Endothelial cell of umbilical vein (primary cell): ENCODE data around the gene TMEM144. TPM values are rescaled to one million over a fixed set of nuclear protein-coding genes. Genes with fewer than 3 reads are reported as not detected.

Experiments
- BruUV-seq: library from RNA; stranded (reverse); fragments of 400-500 nt; replicated peaks from 2 replicates; lab custom pipeline; 2021; lab: Mats Ljungman, UMichigan
- CTCF ChIA-PET: fragments of 300-600, 350-600 bp; sonication (Branson Sonifier 250); formaldehyde crosslinking; loops from one replicate; lab custom pipeline; 2021; ENCODE audit warnings: antibody characterized with exemption, inconsistent platforms; lab: Charles Lee
- POLR2A ChIA-PET: fragments of 300-600, 350-600 bp; sonication (Branson Sonifier 250); formaldehyde crosslinking; loops from one replicate; lab custom pipeline; 2021; ENCODE audit warnings: antibody characterized with exemption, inconsistent platforms; lab: Charles Lee
- DNase-seq: peaks from one replicate; pipeline ENCODE4 v3.0.0-alpha.2; 2011; ENCODE audit warnings: low read depth, low spot score
- FAIRE-seq: peaks from 2 replicates; lab custom pipeline; 2011; peaks lifted over from hg19 to GRCh38; lab: Jason Lieb, UNC
- H2AFZ ChIP-seq: 2 replicates; pipeline ENCODE4 v1.6.0; 2012; ENCODE audit warnings: low read depth, low read length, control low read depth, inconsistent platforms
- H3K27ac ChIP-seq: 2 replicates; pipeline ENCODE4 v1.5.1; 2011; ENCODE audit warnings: low read depth, mild to moderate bottlenecking, control low read depth, low read length, moderate library complexity; ENCODE audit not compliant: insufficient read depth
- H3K27me3 ChIP-seq, 2 experiments: 2 replicates each; pipeline versions ENCODE4 v1.6.0 to v1.6.1; 2011; ENCODE audit warnings: low read length in 2 of 2, mixed read lengths in 1 of 2; ENCODE audit not compliant: control insufficient read depth in 2 of 2, insufficient read depth in 2 of 2
- H3K36me3 ChIP-seq, 2 experiments: 2 replicates in 1 of 2; 3 replicates in 1 of 2; pipeline ENCODE4 v1.5.1; 2011; ENCODE audit warnings: low read length in 2 of 2, mild to moderate bottlenecking in 1 of 2, moderate library complexity in 1 of 2; ENCODE audit not compliant: control insufficient read depth in 2 of 2, insufficient read depth in 2 of 2; ENCODE audit errors: extremely low read depth in 1 of 2
- H3K4me1 ChIP-seq: 3 replicates; pipeline ENCODE4 v1.5.1; 2011; ENCODE audit warnings: mild to moderate bottlenecking, low read length; ENCODE audit not compliant: control insufficient read depth, insufficient read depth; ENCODE audit errors: extremely low read depth
- H3K4me2 ChIP-seq: 2 replicates; pipeline ENCODE4 v1.6.1; 2011; ENCODE audit warnings: low read length, control low read depth, mixed read lengths; ENCODE audit not compliant: insufficient read depth
- H3K4me3 ChIP-seq, 3 experiments: fragments of 200-600 bp in 1 of 3; sonication (generic), shearing (Covaris generic) in 1 of 3; replicated peaks in 1 of 3; 2 replicates each; pipeline ENCODE4 v1.5.1; 2011 to 2016; ENCODE audit warnings: control low read depth in 3 of 3, low read length in 3 of 3, mild to moderate bottlenecking in 2 of 3, inconsistent platforms in 1 of 3, low read depth in 1 of 3, moderate library complexity in 1 of 3; ENCODE audit not compliant: insufficient read depth in 1 of 3
- H3K79me2 ChIP-seq: 2 replicates; pipeline ENCODE4 v1.6.0; 2012; ENCODE audit warnings: low read length, inconsistent platforms; ENCODE audit not compliant: control insufficient read depth, insufficient read depth
- H3K9ac ChIP-seq: replicated peaks from 2 replicates; pipeline ENCODE3; 2011; ENCODE audit warnings: low read length, control low read depth; ENCODE audit not compliant: insufficient read depth; ENCODE audit errors: extremely low read depth
- H3K9me1 ChIP-seq: replicated peaks from 3 replicates; pipeline ENCODE4 v1.6.0; 2011; ENCODE audit warnings: mild to moderate bottlenecking, low read length; ENCODE audit not compliant: control insufficient read depth, insufficient read depth; ENCODE audit errors: extremely low read depth
- H3K9me3 ChIP-seq: replicated peaks from 2 replicates; pipeline ENCODE4 v1.5.1; 2012; ENCODE audit warnings: low read length, inconsistent platforms; ENCODE audit not compliant: control insufficient read depth, insufficient read depth
- H4K20me1 ChIP-seq: replicated peaks from 2 replicates; pipeline ENCODE3; 2011; ENCODE audit warnings: mild to moderate bottlenecking, low read length; ENCODE audit not compliant: control insufficient read depth, insufficient read depth; ENCODE audit errors: extremely low read depth
- EZH2 ChIP-seq: IDR thresholded peaks from 2 replicates; pipeline ENCODE4 v1.6.1; 2012; ENCODE audit warnings: borderline replicate concordance, low read depth, mild to moderate bottlenecking, moderate library complexity, low read length, inconsistent platforms; ENCODE audit not compliant: severe bottlenecking
- FOS ChIP-seq: IDR thresholded peaks from 2 replicates; pipeline ENCODE4 v1.6.1; 2011; ENCODE audit warnings: mild to moderate bottlenecking, low read length, moderate library complexity, borderline replicate concordance; ENCODE audit not compliant: insufficient read depth
- GATA2 ChIP-seq: IDR thresholded peaks from 2 replicates; pipeline ENCODE4 v1.7.0; 2011; ENCODE audit warnings: low read depth, mild to moderate bottlenecking, moderate library complexity, mixed read lengths, low read length; ENCODE audit not compliant: insufficient read length, insufficient read depth
- JUN ChIP-seq: IDR thresholded peaks from 2 replicates; pipeline ENCODE4 v1.6.1; 2011; ENCODE audit warnings: borderline replicate concordance, low read depth; ENCODE audit not compliant: insufficient read length, insufficient read depth
- MYC ChIP-seq: IDR thresholded peaks from one replicate; pipeline ENCODE4 v1.6.1; 2011; ENCODE audit warnings: mild to moderate bottlenecking, low read depth, low read length
- POLR2A ChIP-seq: IDR thresholded peaks from 2 replicates; pipeline ENCODE4 v1.6.1; 2012; ENCODE audit warnings: low read depth, mild to moderate bottlenecking, control low read depth, low read length
- POLR2AphosphoS5 ChIP-seq: IDR thresholded peaks from 2 replicates; pipeline ENCODE4 v1.6.1; 2012; ENCODE audit warnings: low read depth, mild to moderate bottlenecking, control low read depth, low read length, moderate library complexity; ENCODE audit not compliant: insufficient read depth
- dilution Hi-C: fragments of 300-500 bp; cut with MboI; formaldehyde crosslinking; loops from one replicate; pipeline ENCODE4 v1.15.0; 2019; ENCODE audit warnings: low sequenced_read_pairs; ENCODE audit not compliant: extremely low pct_ligation_motif_present
- intact Hi-C: fragments of 100-400 bp; cut with micrococcal nuclease; formaldehyde crosslinking; loops from one replicate; pipeline ENCODE4 v1.10.0; 2022
- polyA plus RNA-seq, 4 experiments: library from polyadenylated mRNA; depleted of rRNA in 3 of 4; stranded (reverse) in 3 of 4; unstranded in 1 of 4; fragments of >200 nt; gene quantifications; 2 replicates each; pipeline versions ENCODE4 v1.2.1 to v1.2.3, GENCODE V29; 2011 to 2012; ENCODE audit warnings: missing spikeins in 1 of 4
- total RNA-seq: library from RNA; stranded (reverse); gene quantifications from 2 replicates; pipeline ENCODE4 v1.2.3, GENCODE V29; 2021
- TF ChIP-seq, protein P1 (sequence below): IDR thresholded peaks from 2 replicates; pipeline ENCODE4 v1.6.1; 2011; ENCODE audit not compliant: insufficient read depth, insufficient read length
- TF ChIP-seq, protein P2 (sequence below), 2 donors: IDR thresholded peaks; 1 replicate in 1 of 2; 2 replicates in 1 of 2; pipeline ENCODE4 v1.5.1; 2011; ENCODE audit warnings: low read length in 2 of 2, mild to moderate bottlenecking in 2 of 2, moderate library complexity in 2 of 2, control low read depth in 1 of 2, inconsistent platforms in 1 of 2, low read depth in 1 of 2; ENCODE audit not compliant: insufficient read depth in 1 of 2; ENCODE audit errors: extremely low read depth in 1 of 2

Gene TMEM144
- total and polyA plus RNA-seq, 2 donors (not counting 3 experiments of a cell fraction or from before 2014, with no cell fraction given), result 10.5 to 23.0 TPM

DNA sequence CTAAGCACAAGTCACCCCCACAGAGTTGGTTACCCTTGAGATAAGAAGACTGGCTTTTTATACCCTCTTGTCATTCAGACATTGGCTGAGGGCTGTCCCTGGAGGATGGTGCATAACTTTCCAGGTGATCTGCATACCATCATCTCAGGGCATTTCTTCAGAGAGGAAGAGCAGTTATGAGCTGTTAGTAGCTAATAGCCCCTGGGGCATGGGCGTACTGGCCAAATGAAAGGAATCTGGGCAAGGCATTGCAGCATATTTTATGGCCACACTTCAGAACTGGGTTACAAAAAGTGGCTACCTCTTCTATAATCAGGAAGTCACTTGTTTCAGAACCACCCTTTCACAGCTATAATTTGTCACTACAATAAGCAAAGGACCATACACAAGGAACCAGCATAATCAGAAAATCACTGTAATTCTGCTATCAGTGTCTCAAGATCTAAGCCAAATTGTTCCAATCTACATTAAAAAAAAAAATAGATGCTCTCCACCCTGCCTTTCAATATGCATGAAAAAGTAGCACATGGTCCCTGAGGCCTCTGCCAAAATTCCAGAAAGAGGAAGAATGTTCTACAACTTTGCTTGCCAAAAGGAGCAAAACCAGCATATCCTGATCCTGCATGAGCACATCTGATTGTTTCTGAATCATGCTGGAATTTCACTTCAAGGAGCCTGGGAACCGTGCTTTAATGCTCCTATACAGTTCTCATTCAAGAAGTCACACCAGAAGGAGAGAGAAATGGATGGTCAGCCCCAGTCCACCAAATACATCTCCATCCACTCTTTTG lies 92.0 kb downstream of the TMEM144 start:
- H3K27ac ChIP-seq, result no peak overlapping the region
- CTCF ChIA-PET, result no interaction called here
- H2AFZ ChIP-seq, result no peak overlapping the region

More for the DNA sequence above, 92.0 kb downstream of the TMEM144 start:
- TF ChIP-seq, protein P1, sequence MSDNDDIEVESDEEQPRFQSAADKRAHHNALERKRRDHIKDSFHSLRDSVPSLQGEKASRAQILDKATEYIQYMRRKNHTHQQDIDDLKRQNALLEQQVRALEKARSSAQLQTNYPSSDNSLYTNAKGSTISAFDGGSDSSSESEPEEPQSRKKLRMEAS, result no peak
- TF ChIP-seq JUN (no peak), MYC (no peak), FOS (no peak), EZH2 (no peak), POLR2AphosphoS5 (no peak), POLR2A (no peak), GATA2 (no peak)
- TF ChIP-seq, protein P2, sequence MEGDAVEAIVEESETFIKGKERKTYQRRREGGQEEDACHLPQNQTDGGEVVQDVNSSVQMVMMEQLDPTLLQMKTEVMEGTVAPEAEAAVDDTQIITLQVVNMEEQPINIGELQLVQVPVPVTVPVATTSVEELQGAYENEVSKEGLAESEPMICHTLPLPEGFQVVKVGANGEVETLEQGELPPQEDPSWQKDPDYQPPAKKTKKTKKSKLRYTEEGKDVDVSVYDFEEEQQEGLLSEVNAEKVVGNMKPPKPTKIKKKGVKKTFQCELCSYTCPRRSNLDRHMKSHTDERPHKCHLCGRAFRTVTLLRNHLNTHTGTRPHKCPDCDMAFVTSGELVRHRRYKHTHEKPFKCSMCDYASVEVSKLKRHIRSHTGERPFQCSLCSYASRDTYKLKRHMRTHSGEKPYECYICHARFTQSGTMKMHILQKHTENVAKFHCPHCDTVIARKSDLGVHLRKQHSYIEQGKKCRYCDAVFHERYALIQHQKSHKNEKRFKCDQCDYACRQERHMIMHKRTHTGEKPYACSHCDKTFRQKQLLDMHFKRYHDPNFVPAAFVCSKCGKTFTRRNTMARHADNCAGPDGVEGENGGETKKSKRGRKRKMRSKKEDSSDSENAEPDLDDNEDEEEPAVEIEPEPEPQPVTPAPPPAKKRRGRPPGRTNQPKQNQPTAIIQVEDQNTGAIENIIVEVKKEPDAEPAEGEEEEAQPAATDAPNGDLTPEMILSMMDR (IDR thresholded peaks at IDR 0.05; ENCODE audit: extremely low read depth in 1 of 2, insufficient read depth in 1 of 2, low read depth in 1 of 2, low read length in 2 of 2), result no peak
- FAIRE-seq (no peak), DNase-seq (peak; percentile 76)
- no peaks in the 10 kb centered on the region for H4K20me1 ChIP-seq
- no peaks in the 10 kb centered on the region for H3K79me2 ChIP-seq
- no TSS peak for BruUV-seq
- H3K36me3 ChIP-seq, result no peaks in the 10 kb centered on the region
- POLR2A ChIA-PET, result no interaction called here
- no peak overlapping the region for H3K9ac ChIP-seq
- dilution Hi-C loops, result no loop called here
- no peak overlapping the region for H3K4me3 ChIP-seq
- no peaks in the 10 kb centered on the region for H3K9me1 ChIP-seq
- intact Hi-C loops, result loop anchor here (5.0 kb wide), 1 partner anchor 125 kb away; no protein-coding TSS in a partner anchor
- no peaks in the 10 kb centered on the region for H3K27me3 ChIP-seq
- H3K9me3 ChIP-seq, result no peaks in the 10 kb centered on the region
- no peak overlapping the region for H3K4me2 ChIP-seq
- H3K4me1 ChIP-seq, result peaks cover 2% of the 10 kb centered on the region
